ENCODE measurements around the gene FOCAD. TPM values are rescaled to one million over a fixed set of nuclear protein-coding genes. Genes with fewer than 3 reads are reported as not detected.

FOCAD gene
- total RNA-seq, 2 donors from 2014 or later, result 21.5 to 85.7 TPM

GRCh38 chr9:20853866-20854265 is 169.8 kb downstream of the FOCAD start:
- Histone ChIP-seq H3K4me1 (no peaks in the 10 kb centered on the region), H3K27me3 (no peaks in the 10 kb centered on the region), H3K36me3 (replicated peaks in 1 of 2; ENCODE audit: insufficient read depth in 1 of 2, low read depth in 2 of 2) (no peaks in the 10 kb centered on the region), H3K9me3 (no peaks in the 10 kb centered on the region), H3K27ac (no peak overlapping the region), H3K4me3 (no peak overlapping the region)
- ATAC-seq (no peak), DNase-seq (no peak)
- TF ChIP-seq, protein P1, sequence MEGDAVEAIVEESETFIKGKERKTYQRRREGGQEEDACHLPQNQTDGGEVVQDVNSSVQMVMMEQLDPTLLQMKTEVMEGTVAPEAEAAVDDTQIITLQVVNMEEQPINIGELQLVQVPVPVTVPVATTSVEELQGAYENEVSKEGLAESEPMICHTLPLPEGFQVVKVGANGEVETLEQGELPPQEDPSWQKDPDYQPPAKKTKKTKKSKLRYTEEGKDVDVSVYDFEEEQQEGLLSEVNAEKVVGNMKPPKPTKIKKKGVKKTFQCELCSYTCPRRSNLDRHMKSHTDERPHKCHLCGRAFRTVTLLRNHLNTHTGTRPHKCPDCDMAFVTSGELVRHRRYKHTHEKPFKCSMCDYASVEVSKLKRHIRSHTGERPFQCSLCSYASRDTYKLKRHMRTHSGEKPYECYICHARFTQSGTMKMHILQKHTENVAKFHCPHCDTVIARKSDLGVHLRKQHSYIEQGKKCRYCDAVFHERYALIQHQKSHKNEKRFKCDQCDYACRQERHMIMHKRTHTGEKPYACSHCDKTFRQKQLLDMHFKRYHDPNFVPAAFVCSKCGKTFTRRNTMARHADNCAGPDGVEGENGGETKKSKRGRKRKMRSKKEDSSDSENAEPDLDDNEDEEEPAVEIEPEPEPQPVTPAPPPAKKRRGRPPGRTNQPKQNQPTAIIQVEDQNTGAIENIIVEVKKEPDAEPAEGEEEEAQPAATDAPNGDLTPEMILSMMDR (IDR thresholded peaks at IDR 0.05), result no peak
- no peak for TF ChIP-seq POLR2A (IDR thresholded peaks at IDR 0.05)
- intact Hi-C loops (cut with DNase I), result no loop called here
- 85 to 88% methylated on average over 2 of the region's 2 CpGs for WGBS, 2 donors

DNA sequence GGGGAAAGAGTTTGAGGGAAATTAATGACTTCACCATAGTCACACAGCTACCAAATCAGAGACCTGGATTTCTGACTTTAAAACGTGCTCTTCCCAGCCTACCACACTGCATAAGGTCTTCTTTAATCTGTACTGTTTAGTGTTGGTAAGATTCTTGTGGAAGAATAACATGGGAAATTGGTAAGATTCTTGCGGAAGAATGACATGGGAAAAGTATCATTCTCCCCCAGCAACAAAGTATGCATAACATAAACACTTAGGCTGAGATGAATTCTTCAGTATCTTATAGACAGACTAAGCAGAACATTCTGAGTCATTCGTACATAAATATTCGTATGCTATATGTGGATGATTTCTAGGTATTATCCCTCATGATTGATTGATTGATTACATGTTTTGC is 170.4 kb downstream of the FOCAD start:
- no peak for DNase-seq
- no peaks in the 10 kb centered on the region for H3K4me1 ChIP-seq
- no peaks in the 10 kb centered on the region for H3K27me3 ChIP-seq
- TF ChIP-seq POLR2A (IDR thresholded peaks at IDR 0.05), result no peak
- TF ChIP-seq, protein P1 (IDR thresholded peaks at IDR 0.05), result no peak
- 81 to 86% methylated on average over 4 of the region's 4 CpGs for WGBS, 2 donors
- no peaks in the 10 kb centered on the region for H3K36me3 ChIP-seq (replicated peaks in 1 of 2; ENCODE audit: insufficient read depth in 1 of 2, low read depth in 2 of 2)
- no peaks in the 10 kb centered on the region for H3K9me3 ChIP-seq
- no peak overlapping the region for H3K4me3 ChIP-seq
- intact Hi-C loops (cut with DNase I), result no loop called here
- H3K27ac ChIP-seq, result no peak overlapping the region
- no peak for ATAC-seq

DNA sequence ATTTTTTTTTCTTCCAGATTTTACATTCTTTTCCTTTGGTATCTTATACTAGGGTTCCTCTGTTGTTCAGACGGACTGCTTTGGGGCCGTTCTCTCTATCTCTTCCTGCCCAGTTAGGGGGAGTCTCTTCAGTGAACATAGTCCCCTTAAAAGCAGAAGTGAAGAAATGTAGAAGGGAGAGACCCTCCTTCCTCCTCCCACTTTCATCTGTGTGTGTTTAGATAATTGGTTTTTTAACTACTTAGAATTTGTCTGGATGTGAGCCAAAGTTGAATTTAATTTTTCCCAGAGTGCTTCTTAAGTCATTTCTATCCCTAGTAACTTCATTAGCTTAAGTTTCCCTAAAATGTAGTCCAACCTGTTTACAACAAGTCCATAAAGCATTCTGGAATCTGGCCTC is 179.9 kb downstream of the FOCAD start:
- ATAC-seq (no peak), DNase-seq (no peak)
- H3K27me3 ChIP-seq, result no peaks in the 10 kb centered on the region
- no peak overlapping the region for H3K4me3 ChIP-seq
- intact Hi-C loops (cut with DNase I), result no loop called here
- WGBS, 2 donors, result 33 to 48% methylated on average over 2 of the region's 2 CpGs
- no peaks in the 10 kb centered on the region for H3K36me3 ChIP-seq (replicated peaks in 1 of 2; ENCODE audit: insufficient read depth in 1 of 2, low read depth in 2 of 2)
- H3K4me1 ChIP-seq, result no peaks in the 10 kb centered on the region
- H3K9me3 ChIP-seq, result no peaks in the 10 kb centered on the region
- TF ChIP-seq, protein P1 (IDR thresholded peaks at IDR 0.05), result no peak
- TF ChIP-seq POLR2A (IDR thresholded peaks at IDR 0.05), result no peak
- no peak overlapping the region for H3K27ac ChIP-seq

GRCh38 chr9:20865347-20865746 is 181.3 kb downstream of the FOCAD start:
- intact Hi-C loops (cut with DNase I), result no loop called here
- H3K27me3 ChIP-seq, result no peaks in the 10 kb centered on the region
- no peak overlapping the region for H3K4me3 ChIP-seq
- no peak for TF ChIP-seq POLR2A (IDR thresholded peaks at IDR 0.05)
- TF ChIP-seq, protein P1 (IDR thresholded peaks at IDR 0.05), result no peak
- H3K36me3 ChIP-seq (replicated peaks in 1 of 2; ENCODE audit: insufficient read depth in 1 of 2, low read depth in 2 of 2), result no peaks in the 10 kb centered on the region
- DNase-seq (no peak), ATAC-seq (no peak)
- no peaks in the 10 kb centered on the region for H3K4me1 ChIP-seq
- WGBS, 2 donors, result 68 to 83% methylated on average over 4 of the region's 4 CpGs
- no peak overlapping the region for H3K27ac ChIP-seq
- H3K9me3 ChIP-seq, result no peaks in the 10 kb centered on the region

DNA sequence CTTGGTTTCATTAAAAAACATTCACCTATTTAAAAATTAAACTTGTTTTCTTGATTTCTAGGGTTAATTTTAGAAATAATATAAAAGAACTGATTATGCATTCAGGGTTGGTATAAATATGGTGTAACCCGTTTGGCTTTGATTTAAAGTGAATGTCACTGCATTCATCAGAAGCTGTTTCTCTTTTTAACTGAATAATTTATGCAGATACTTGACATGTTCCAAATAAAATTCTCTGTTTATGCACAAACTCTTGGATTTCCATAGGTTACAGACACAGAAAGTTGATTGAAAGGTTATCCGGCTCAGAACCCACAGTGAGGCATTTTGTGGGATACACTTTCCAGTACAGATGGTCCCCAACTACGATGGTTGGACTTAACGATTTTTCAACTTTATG is 186.1 kb downstream of the FOCAD start:
- no peak for TF ChIP-seq POLR2A (IDR thresholded peaks at IDR 0.05)
- TF ChIP-seq, protein P1 (IDR thresholded peaks at IDR 0.05), result no peak
- no peak overlapping the region for H3K27ac ChIP-seq
- H3K4me3 ChIP-seq, result no peak overlapping the region
- intact Hi-C loops (cut with DNase I), result no loop called here
- 90 to 91% methylated on average over 4 of the region's 4 CpGs for WGBS, 2 donors
- no peaks in the 10 kb centered on the region for H3K27me3 ChIP-seq
- H3K36me3 ChIP-seq (replicated peaks in 1 of 2; ENCODE audit: insufficient read depth in 1 of 2, low read depth in 2 of 2), result no peaks in the 10 kb centered on the region
- no peak for DNase-seq
- H3K9me3 ChIP-seq, result no peaks in the 10 kb centered on the region
- no peaks in the 10 kb centered on the region for H3K4me1 ChIP-seq
- no peak for ATAC-seq

Data from body of pancreas (tissue), 4 donors.